HK-2 (cell line): Measurements from ENCODE around the gene KLHL41.
A peak's percentile ranks its signal among the peaks of the same experiment; 100 is the strongest.
"Not testable (repeated sequence)": the region's sequence is repeated elsewhere in the genome, so short reads cannot be mapped to it uniquely, and the experiment has no call there.

Source experiments
- DNase-seq: peaks from one replicate; pipeline ENCODE4 v3.0.0-alpha.2; 2018; ENCODE audit not compliant: unreplicated experiment

The KLHL41 gene

GRCh38 chr2:169572821-169573159 lies 63.3 kb downstream of the KLHL41 start:
- no peak for DNase-seq

DNA sequence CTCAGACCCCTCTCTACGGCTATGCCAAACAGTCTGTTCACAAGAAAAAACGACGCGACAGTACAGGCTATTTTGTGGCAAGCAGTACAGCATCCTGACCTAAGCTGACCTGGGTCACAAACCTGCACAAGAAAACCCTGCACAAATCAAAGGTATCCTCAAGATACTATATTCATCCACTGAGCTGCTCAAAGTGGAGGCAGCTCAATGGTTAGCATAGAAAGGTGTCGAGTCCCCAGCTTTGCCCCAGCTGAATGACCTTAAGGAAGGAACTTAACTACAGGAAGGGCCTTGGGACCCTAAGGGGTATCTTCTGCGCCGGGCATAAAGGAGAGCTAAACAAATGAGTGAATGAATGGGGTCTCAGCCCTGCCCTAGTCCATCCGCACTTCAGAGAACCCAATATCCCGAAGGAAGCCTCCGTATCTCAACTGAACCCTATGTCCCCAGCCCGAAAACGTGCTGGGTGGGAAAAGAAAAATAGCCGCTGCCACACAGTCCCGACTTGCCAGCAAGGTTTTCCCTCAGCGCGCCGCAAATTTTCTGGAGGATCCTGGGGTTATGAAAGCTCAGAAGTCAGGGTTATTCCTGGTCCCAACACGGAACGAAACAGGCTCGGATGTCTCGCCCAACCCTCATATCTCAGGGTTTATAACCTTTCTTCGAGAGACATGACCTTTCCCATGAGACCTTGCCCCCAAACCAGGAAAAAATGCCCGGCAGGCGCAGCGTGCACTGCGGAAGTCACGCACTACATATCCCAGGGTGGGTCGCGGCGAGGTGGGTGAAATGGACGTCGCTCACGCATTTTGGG lies 63.9 kb downstream of the KLHL41 start, which contains the start of gene FASTKD1:
FASTKD1 (minus strand) TSS at position 706 of the 814 bp plus-strand sequence. CDS start 1,836 bp downstream, outside the sequence.
- peak; percentile 89 for DNase-seq

DNA sequence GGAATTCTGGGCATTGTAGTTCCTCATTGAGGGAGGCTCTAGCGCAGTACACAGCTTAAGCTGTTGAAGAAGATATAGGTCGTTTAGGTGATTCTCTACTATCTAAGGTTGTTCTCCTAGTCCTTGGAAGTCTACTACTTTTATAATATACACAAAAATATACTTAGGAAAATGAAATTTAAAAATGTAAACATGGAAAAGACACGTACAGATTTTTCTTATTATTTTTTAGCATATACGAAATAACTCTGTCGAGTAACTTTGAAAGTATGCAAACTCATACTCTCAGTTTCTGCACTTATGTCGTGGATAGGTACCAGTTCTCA lies 64.4 kb downstream of the KLHL41 start:
- no peak for DNase-seq

DNA sequence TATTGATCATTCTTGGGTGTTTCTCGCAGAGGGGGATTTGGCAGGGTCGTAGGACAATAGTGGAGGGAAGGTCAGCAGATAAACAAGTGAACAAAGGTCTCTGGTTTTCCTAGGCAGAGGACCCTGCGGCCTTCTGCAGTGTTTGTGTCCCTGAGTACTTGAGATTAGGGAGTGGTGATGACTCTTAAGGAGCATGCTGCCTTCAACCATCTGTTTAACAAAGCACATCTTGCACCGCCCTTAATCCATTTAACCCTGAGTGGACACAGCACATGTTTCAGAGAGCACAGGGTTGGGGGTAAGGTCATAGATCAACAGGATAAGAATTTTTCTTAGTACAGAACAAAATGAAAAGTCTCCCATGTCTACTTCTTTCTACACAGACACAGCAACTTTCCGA lies 65.0 kb downstream of the KLHL41 start:
- not testable (repeated sequence) for DNase-seq

DNA sequence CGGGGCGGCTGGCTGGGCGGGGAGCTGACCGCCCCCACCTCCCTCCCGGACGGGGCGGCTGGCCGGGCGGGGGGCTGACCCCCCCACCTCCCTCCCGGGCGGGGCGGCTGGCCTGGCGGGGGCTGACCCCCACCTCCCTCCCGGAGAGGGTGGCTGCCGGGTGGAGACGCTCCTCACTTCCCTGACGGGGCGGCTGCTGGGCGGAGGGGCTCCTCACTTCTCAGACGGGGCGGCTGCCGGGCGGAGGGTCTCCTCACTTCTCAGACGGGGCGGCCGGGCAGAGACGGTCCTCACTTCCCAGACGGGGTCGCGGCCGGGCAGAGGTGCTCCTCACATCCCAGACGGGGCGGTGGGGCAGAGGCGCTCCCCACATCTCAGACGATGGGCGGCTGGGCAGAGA lies 65.8 kb downstream of the KLHL41 start:
- DNase-seq, result not testable (repeated sequence)
